AG04450 (cell line): ENCODE data around the gene KIF17. TPM values are rescaled to one million over a fixed set of nuclear protein-coding genes. Genes with fewer than 3 reads are reported as not detected.

Source experiments
- CTCF ChIA-PET: fragments of 300-600, 350-600 bp; formaldehyde crosslinking; extraction: SDS; loops from one replicate; lab custom pipeline; 2022; ENCODE audit warnings: antibody characterized with exemption, inconsistent platforms; lab: Charles Lee
- POLR2A ChIA-PET: fragments of 350-600 bp; formaldehyde crosslinking; extraction: SDS; loops from one replicate; lab custom pipeline; 2021; ENCODE audit warnings: antibody characterized with exemption, inconsistent platforms; lab: Yijun Ruan, JAX
- DNase-seq: peaks from one replicate; pipeline ENCODE4 v3.0.0-alpha.2; 2011; ENCODE audit warnings: low read depth, low spot score
- H3K27ac ChIP-seq: one replicate; pipeline ENCODE4 v1.5.1; 2012; ENCODE audit warnings: low read depth, low read length, control low read depth
- H3K27me3 ChIP-seq: one replicate; pipeline ENCODE4 v1.6.0; 2012; ENCODE audit warnings: low read length; ENCODE audit not compliant: control insufficient read depth, insufficient read depth
- H3K4me3 ChIP-seq: 2 replicates; pipeline ENCODE4 v1.5.1; 2011; ENCODE audit warnings: mild to moderate bottlenecking, low read depth, low read length, control low read depth
- H3K9me3 ChIP-seq: 2 replicates; pipeline ENCODE4 v1.5.1; 2012; ENCODE audit warnings: low read length; ENCODE audit not compliant: control insufficient read depth, insufficient read depth
- polyA plus RNA-seq: library from polyadenylated mRNA; depleted of rRNA; stranded (reverse); fragments of >200 nt; gene quantifications from 2 replicates; pipeline ENCODE4 v1.2.3, GENCODE V29; 2011
- TF ChIP-seq, protein P1 (sequence below): IDR thresholded peaks from 2 replicates; pipeline ENCODE4 v1.5.1; 2011; ENCODE audit warnings: low read depth, low read length, control low read depth, inconsistent platforms

The KIF17 gene
- polyA plus RNA-seq, 1 experiment = 2.8 TPM

DNA sequence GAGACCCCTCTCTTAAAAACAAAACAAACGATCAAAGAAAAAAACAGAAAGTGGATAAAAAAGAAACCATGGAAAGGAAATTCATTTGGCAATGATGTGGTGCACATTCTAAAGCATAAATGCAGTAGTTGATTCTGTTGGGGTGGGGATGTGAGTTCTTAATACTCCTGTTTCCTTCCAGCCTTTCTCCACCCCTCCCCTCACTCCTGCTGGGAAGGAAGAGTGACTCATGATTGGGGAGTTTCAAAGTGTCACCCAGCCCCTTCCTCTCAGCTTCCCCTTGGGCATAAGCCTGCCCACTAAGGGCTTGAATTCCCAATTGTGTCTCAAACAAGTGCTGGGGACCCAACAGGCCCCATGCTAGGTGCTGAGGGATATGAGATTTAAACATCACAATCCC is 91.3 kb downstream of the KIF17 start:
- DNase-seq = no peak
- ChIA-PET CTCF (interaction anchor here (1.0 to 1.5 kb wide), 2 partner anchors 50 to 51 kb away, joined by 3 to 5 read pairs; no protein-coding TSS in a partner anchor), POLR2A (no interaction called here)
- TF ChIP-seq, protein P1, sequence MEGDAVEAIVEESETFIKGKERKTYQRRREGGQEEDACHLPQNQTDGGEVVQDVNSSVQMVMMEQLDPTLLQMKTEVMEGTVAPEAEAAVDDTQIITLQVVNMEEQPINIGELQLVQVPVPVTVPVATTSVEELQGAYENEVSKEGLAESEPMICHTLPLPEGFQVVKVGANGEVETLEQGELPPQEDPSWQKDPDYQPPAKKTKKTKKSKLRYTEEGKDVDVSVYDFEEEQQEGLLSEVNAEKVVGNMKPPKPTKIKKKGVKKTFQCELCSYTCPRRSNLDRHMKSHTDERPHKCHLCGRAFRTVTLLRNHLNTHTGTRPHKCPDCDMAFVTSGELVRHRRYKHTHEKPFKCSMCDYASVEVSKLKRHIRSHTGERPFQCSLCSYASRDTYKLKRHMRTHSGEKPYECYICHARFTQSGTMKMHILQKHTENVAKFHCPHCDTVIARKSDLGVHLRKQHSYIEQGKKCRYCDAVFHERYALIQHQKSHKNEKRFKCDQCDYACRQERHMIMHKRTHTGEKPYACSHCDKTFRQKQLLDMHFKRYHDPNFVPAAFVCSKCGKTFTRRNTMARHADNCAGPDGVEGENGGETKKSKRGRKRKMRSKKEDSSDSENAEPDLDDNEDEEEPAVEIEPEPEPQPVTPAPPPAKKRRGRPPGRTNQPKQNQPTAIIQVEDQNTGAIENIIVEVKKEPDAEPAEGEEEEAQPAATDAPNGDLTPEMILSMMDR = no peak
- Histone ChIP-seq H3K27ac (no peak overlapping the region), H3K9me3 (no peaks in the 10 kb centered on the region), H3K27me3 (no peaks in the 10 kb centered on the region), H3K4me3 (no peak overlapping the region)

DNA sequence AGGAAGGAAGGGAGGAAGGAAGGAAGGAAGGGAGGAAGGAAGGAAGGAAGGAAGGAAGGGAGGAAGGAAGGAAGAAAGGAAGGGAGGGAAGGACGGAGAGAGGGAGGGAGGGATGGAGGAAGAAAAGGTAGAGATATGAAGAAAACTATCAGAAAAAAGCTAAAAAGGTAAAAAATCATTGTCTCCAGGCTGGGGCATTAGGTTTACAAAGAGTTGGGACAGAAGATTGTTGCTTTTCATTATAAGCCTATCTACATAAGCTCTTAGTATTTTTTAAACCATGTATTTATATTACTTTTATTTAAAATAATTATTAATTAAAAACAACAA is 91.7 kb downstream of the KIF17 start:
- Histone ChIP-seq H3K27ac (no peak overlapping the region), H3K27me3 (no peaks in the 10 kb centered on the region), H3K9me3 (no peaks in the 10 kb centered on the region), H3K4me3 (no peak overlapping the region)
- TF ChIP-seq, protein P1 = no peak
- no peak for DNase-seq
- CTCF ChIA-PET = interaction anchor here (1.0 to 1.5 kb wide), 2 partner anchors 49 to 51 kb away, joined by 3 to 5 read pairs; no protein-coding TSS in a partner anchor
- POLR2A ChIA-PET = no interaction called here

DNA sequence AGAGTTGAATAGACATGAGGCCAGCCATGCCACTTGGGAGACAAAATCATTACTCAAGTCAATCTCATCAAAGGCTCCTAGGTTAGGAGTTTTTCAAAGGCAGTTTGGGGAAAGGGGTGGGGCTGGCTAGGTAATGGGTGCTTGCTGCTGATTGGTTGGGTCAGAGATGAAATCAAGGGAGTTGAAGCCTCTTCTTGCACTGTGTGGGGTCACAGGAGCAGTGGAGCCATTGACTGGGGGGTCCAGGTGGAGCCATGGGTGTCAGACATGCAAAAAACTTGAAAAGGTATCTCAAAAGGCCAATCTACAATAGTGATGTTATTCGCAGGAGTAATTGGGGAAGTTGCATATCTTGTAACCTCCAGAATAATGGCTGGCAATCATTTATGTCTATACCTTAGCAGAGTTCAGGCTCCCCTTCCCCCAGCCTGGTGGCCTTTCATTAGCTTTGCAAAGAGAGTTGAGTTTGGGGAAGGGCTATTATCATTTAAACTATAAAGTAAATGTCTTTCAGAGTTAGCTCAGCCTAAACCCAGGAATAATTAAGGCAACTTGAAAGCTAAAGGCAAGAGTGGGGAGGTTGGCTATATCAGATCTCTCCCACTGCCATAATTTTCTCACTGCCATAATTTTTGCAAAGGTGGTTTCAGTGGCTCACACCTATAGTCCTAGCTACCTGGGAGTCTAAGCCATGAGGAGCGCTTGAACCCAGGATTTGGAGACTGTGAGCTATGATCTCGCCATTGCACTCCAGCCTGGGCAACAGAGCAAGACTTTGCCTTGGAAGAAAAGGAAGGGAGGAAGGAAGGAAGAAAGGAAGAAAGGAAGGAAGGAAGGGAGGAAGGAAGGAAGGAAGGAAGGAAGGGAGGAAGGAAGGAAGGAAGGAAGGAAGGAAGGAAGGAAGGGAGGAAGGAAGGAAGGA is 92.4 kb downstream of the KIF17 start:
- Histone ChIP-seq H3K27me3 (no peaks in the 10 kb centered on the region), H3K4me3 (no peak overlapping the region), H3K27ac (no peak overlapping the region), H3K9me3 (no peaks in the 10 kb centered on the region)
- no peak for DNase-seq
- TF ChIP-seq, protein P1 = no peak
- ChIA-PET POLR2A (no interaction called here), CTCF (interaction anchor here (1.0 to 1.5 kb wide), 2 partner anchors 49 to 50 kb away, joined by 3 to 5 read pairs; no protein-coding TSS in a partner anchor)

DNA sequence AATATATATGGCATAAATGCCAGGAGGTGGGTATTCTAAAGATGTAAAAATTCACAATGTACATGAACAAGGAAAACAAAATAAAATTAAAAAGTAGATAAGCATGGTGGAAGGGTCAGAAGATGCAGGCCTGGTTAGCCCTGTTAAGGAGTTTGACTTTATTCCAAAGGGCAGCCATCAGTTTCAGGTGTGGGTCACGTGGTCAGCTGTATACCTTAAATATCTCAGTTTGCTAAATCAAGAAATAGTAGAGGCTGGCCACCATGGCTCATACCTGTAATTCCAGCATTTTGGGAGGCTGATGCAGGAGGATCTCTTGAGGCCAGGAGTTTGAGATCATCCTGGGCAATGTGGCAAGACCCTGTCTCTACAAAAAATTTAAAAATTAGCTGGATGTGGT is 93.1 kb downstream of the KIF17 start:
- CTCF ChIA-PET = interaction anchor here (0.9 to 1.8 kb wide), 2 partner anchors 8 to 412 kb away, joined by 3 to 16 read pairs; partner anchors contain the start of gene PINK1
- POLR2A ChIA-PET = no interaction called here
- H3K9me3 ChIP-seq = no peaks in the 10 kb centered on the region

More for the DNA sequence above, 93.1 kb downstream of the KIF17 start:
- Histone ChIP-seq H3K27ac (no peak overlapping the region), H3K27me3 (no peaks in the 10 kb centered on the region), H3K4me3 (no peak overlapping the region)
- TF ChIP-seq, protein P1 = no peak
- DNase-seq = no peak
